GM12801 (cell line): ENCODE data around the gene MARCHF10.

ENCODE experiments used
- TF ChIP-seq, protein P1 (sequence below): IDR thresholded peaks from one replicate; pipeline ENCODE4 v1.5.1; 2011; ENCODE audit warnings: control low read depth; ENCODE audit not compliant: insufficient read length; ENCODE audit errors: extremely low read depth

The MARCHF10 gene

DNA sequence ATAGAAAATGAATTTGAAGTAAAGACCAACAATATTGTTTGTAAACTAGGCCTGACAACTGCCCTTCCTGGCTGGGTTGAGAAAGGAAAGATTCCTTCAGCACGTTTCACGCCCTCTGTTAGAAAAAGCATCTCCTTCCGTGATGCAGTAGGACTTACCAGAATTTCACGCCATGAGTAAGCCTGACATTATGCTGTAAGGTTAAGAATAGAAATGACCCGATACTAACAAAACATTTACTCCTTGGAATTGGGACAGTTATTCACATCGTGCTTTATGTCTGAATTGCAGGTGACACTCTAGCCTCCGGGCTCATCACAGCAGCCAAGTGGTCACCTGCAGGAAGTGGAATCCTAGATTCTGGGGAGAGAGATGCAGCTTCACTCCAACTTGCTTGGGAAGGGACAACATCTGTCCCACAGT is 17.5 kb downstream of the MARCHF10 start:
- TF ChIP-seq, protein P1, sequence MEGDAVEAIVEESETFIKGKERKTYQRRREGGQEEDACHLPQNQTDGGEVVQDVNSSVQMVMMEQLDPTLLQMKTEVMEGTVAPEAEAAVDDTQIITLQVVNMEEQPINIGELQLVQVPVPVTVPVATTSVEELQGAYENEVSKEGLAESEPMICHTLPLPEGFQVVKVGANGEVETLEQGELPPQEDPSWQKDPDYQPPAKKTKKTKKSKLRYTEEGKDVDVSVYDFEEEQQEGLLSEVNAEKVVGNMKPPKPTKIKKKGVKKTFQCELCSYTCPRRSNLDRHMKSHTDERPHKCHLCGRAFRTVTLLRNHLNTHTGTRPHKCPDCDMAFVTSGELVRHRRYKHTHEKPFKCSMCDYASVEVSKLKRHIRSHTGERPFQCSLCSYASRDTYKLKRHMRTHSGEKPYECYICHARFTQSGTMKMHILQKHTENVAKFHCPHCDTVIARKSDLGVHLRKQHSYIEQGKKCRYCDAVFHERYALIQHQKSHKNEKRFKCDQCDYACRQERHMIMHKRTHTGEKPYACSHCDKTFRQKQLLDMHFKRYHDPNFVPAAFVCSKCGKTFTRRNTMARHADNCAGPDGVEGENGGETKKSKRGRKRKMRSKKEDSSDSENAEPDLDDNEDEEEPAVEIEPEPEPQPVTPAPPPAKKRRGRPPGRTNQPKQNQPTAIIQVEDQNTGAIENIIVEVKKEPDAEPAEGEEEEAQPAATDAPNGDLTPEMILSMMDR = no peak

DNA sequence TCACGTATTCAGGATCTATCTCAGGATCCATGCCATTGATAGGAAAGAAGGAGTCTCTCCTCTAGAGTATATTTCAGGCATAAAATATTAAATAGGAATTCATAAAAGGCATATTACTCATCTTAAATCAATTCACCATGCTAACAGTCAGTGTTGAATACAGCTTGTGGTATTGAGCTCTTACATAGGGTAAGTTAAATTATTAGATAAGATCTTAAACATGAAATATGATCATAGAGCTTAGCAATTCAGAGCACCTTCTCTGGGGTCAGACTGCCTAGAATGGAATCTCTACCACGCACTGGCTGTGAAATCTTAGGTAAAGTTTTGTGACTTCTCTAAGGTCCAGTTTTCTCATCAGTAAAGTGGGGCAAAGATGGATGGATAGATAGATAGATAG is 20.7 kb downstream of the MARCHF10 start:
- TF ChIP-seq, protein P1 = no peak

DNA sequence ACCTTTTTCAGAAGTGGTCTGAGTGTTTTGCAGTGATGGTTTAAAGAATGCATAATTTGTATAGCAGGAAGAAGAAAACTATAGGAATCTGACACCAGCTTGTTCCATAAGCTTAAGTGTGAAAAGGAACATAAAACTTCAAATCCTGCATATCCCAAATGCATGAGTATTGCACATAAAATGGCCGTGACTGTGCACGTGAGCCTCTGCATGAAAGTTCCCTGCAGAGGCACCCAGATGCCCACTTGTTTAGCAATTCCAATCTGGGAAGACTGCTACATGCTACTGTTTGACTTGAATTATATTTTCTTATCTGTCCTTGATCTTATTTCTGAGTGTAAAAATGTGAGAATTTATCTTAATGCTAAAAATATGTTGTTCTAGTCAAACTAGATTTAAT is 21.5 kb downstream of the MARCHF10 start:
- TF ChIP-seq, protein P1 = no peak

DNA sequence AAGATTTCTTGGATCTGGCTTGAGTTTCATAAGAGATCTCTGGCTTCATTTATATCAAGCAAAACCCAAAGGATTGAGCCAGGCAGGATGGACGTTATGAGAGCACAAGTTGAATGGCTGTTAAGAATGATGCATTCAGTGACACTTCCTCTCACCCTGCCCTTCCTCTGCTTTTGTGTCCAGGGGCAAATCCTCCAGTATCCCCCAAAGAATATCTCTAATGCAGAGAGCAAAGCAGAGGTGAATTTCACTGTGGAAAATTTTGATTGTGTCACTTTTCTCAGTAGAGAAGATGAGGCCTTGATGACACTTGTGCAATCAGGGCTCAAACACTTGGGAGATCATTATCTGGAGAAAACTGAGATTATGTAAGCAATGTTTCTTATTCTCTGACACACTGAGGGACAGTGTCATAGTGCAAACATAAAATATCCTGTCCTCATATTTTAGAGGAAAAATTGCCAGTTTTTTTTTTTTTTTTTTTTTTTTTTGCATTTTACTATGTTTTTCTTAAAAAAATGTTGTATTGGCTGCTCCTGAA is 25.3 kb downstream of the MARCHF10 start:
- TF ChIP-seq, protein P1 = no peak

DNA sequence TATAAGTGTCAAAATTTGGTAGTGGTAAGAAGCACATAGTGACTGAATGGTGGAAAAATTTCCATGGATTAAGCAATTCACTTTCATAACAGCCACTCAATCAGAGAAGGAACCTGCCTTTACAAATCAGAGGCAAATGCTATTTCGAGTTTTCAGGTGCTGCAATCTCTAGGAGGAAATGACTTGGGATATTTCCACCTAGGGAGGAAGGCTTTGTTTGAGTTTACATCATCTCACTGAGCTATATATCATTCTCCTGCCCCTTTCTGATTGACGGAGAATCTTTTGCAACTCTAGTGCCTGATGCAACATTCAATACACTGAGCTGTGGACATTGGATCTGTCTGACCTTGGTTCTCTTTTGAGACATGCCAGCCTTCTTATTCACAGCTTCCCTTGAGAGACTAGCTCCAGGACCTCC is 26.3 kb downstream of the MARCHF10 start:
- TF ChIP-seq, protein P1 = no peak

DNA sequence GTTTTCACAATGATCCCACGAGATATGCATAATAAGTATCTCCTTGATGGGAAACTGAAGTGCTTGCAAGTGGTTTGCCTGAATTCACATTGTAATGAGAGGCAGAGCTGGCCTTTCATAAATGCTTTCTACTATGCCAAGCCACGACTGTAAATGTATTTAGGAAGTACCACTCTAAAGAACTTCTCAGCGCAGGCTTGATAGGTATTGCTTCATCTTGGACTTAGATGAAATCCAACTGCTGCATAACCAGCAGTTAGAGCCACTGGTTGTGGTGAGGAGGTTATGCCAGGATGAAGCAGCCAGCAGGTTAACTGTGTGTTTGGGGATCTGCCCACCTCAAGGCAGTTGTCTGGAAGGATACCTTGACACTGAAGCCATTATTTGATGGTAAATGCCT is 26.8 kb downstream of the MARCHF10 start:
- TF ChIP-seq, protein P1 = no peak

DNA sequence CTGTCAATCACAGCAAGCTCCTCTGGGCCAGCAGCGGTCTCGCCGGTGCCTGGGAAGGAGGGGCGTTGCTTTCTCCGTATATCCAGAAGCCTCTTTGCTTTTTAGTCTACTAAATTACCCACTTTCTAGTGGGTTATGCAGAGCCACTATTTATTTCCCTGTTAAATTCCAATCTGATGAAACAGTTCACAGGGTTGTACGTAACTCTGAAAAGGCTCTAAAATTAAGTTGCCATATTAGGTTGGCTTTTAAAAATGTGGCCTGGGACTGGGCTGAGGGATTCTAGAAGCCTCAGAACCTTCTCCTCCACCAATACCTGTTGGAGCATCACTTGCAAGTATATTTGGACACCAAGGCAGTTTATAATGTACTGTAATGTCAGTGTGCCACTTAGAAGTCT is 27.2 kb downstream of the MARCHF10 start:
- TF ChIP-seq, protein P1 = no peak
